BJ (cell line): ENCODE measurements around the gene ABLIM2. TPM values are rescaled to one million over a fixed set of nuclear protein-coding genes. Genes with fewer than 3 reads are reported as not detected.
A peak's percentile ranks its signal among the peaks of the same experiment; 100 is the strongest.

Experiments
- CTCF ChIA-PET: fragments of 350-600 bp; formaldehyde crosslinking; extraction: SDS; loops from one replicate; lab custom pipeline; 2021; ENCODE audit warnings: antibody characterized with exemption, inconsistent platforms; lab: Yijun Ruan, JAX
- POLR2A ChIA-PET: fragments of 300-600 bp; sonication (Branson Sonifier 250); formaldehyde crosslinking; extraction: SDS; loops from one replicate; lab custom pipeline; 2021; ENCODE audit warnings: antibody characterized with exemption; lab: Charles Lee
- DNase-seq: peaks from one replicate; pipeline ENCODE4 v3.0.0-alpha.2; 2011; ENCODE audit warnings: low read depth
- H3K27me3 ChIP-seq: 2 replicates; pipeline ENCODE4 v1.6.0; 2011; ENCODE audit warnings: low read length; ENCODE audit not compliant: control insufficient read depth, insufficient read depth
- H3K36me3 ChIP-seq: 2 replicates; pipeline ENCODE4 v1.5.1; 2011; ENCODE audit warnings: low read length; ENCODE audit not compliant: control insufficient read depth, insufficient read depth
- H3K4me3 ChIP-seq: 2 replicates; pipeline ENCODE4 v1.5.1; 2011; ENCODE audit warnings: low read depth, mild to moderate bottlenecking, control low read depth, low read length
- polyA plus RNA-seq: library from polyadenylated mRNA; depleted of rRNA; stranded (reverse); fragments of >200 nt; gene quantifications from 2 replicates; pipeline ENCODE4 v1.2.3, GENCODE V29; 2011
- TF ChIP-seq, protein P1 (sequence below): IDR thresholded peaks from 2 replicates; pipeline ENCODE4 v1.5.1; 2011; ENCODE audit warnings: low read depth, mild to moderate bottlenecking, control low read depth, inconsistent platforms, low read length, moderate library complexity; ENCODE audit not compliant: insufficient read depth

The ABLIM2 gene
- polyA plus RNA-seq, 1 experiment: 0.07 TPM

DNA sequence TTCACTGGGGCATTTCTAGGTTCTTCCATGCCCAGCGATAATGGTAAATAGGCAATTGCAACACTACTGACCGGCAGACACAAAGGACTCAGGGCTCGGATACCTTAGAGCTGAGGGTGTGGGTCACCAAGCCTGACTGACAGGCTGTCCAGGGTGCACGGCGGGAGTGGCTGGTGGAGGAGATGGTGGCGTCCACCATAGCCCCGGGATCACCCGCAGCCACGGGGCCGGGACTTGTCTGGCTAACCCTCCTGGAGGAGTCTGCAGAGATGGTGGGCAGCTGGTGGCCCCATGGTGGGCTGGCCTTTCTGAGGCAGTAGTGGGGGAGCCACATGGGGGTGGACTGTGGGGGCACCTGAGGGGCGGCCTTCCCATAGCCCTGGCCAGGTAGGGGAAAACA lies 11.7 kb upstream of the ABLIM2 start:
- Histone ChIP-seq H3K4me3 (no peak overlapping the region), H3K36me3 (no peaks in the 10 kb centered on the region), H3K27me3 (peaks cover 18% of the 10 kb centered on the region)
- ChIA-PET POLR2A (no interaction called here), CTCF (interaction anchor here (0.9 to 2.5 kb wide), 3 partner anchors 11 to 72 kb away, joined by 3 to 7 read pairs (median 3); partner anchors contain the start of gene ABLIM2)
- TF ChIP-seq, protein P1, sequence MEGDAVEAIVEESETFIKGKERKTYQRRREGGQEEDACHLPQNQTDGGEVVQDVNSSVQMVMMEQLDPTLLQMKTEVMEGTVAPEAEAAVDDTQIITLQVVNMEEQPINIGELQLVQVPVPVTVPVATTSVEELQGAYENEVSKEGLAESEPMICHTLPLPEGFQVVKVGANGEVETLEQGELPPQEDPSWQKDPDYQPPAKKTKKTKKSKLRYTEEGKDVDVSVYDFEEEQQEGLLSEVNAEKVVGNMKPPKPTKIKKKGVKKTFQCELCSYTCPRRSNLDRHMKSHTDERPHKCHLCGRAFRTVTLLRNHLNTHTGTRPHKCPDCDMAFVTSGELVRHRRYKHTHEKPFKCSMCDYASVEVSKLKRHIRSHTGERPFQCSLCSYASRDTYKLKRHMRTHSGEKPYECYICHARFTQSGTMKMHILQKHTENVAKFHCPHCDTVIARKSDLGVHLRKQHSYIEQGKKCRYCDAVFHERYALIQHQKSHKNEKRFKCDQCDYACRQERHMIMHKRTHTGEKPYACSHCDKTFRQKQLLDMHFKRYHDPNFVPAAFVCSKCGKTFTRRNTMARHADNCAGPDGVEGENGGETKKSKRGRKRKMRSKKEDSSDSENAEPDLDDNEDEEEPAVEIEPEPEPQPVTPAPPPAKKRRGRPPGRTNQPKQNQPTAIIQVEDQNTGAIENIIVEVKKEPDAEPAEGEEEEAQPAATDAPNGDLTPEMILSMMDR: no peak
- no peak for DNase-seq

- TF ChIP-seq, protein P1: no peak
- POLR2A ChIA-PET: no interaction called here
- H3K36me3 ChIP-seq: no peaks in the 10 kb centered on the region
- CTCF ChIA-PET: interaction anchor here (0.9 to 1.4 kb wide), 2 partner anchors 68 to 72 kb away, joined by 3 read pairs; no protein-coding TSS in a partner anchor
- no peak for DNase-seq
- peaks cover 16% of the 10 kb centered on the region for H3K27me3 ChIP-seq
- no peak overlapping the region for H3K4me3 ChIP-seq
Measured at GRCh38 chr4:8169763-8170162, 11.2 kb upstream of the ABLIM2 start.

GRCh38 chr4:8168832-8169598 lies 10.4 kb upstream of the ABLIM2 start:
- ChIA-PET CTCF (interaction anchor here (2.3 kb wide), 1 partner anchor 8 kb away, joined by 10 read pairs; no protein-coding TSS in a partner anchor), POLR2A (no interaction called here)
- DNase-seq: no peak
- Histone ChIP-seq H3K36me3 (no peaks in the 10 kb centered on the region), H3K27me3 (peaks cover 16% of the 10 kb centered on the region), H3K4me3 (no peak overlapping the region)
- TF ChIP-seq, protein P1: no peak

DNA sequence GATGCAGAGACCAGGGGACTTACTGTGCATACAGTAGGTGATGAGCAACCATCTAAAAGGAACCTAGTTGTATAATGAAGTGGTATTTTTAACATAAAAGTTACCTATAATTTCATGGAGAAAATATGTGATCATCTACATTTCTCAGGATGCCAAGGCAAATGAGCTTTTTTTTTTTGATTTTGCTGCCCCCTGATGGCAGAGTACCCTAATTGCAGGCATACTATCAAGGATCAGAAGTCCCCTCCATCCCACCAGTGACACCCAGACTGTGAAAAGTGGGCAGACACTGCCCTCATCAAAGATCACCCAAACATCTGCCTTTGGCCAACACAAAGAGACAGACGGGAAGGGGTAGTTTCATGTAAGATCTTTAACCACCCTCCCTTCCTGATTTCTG lies 9.6 kb upstream of the ABLIM2 start:
- H3K36me3 ChIP-seq: no peaks in the 10 kb centered on the region
- no peak for DNase-seq
- ChIA-PET POLR2A (no interaction called here), CTCF (interaction anchor here (2.3 kb wide), 1 partner anchor 8 kb away, joined by 10 read pairs; no protein-coding TSS in a partner anchor)
- TF ChIP-seq, protein P1: peak; percentile 57
- H3K4me3 ChIP-seq: no peak overlapping the region
- peaks cover 16% of the 10 kb centered on the region for H3K27me3 ChIP-seq

DNA sequence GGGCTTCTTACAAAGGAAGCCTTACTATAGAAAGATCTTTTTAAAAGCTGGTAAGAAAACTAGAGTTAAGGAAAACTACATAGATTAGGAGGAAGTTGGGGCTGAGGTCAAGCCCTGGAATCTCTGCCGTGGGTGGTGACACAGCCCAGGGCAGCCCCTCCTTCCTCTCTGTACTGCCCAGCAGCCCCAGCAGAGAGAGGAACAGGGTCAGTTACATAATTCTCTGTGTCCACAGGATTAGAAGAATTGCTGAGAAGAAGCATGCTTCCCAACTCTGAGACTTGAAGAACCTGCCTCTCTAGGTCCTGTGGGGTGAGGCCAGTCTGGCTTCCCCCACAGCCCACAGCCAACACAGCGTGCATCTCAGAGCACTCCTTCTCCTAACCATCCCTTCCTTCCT lies 9.2 kb upstream of the ABLIM2 start:
- H3K4me3 ChIP-seq: no peak overlapping the region
- no peak for DNase-seq
- peaks cover 16% of the 10 kb centered on the region for H3K27me3 ChIP-seq
- ChIA-PET CTCF (interaction anchor here (1.1 to 2.3 kb wide), 2 partner anchors 9 to 70 kb away, joined by 4 to 10 read pairs; no protein-coding TSS in a partner anchor), POLR2A (no interaction called here)
- TF ChIP-seq, protein P1: no peak
- H3K36me3 ChIP-seq: no peaks in the 10 kb centered on the region
